Neural cell (in vitro differentiated cells): Measurements from ENCODE around the gene DDX21. TPM values are rescaled to one million over a fixed set of nuclear protein-coding genes. Genes with fewer than 3 reads are reported as not detected.

ENCODE experiments used
- H2AFZ ChIP-seq: fragments of 200-600, 300-800 bp; sonication (generic), shearing (Covaris generic); 2 replicates; pipeline ENCODE4 v1.6.0; 2014; ENCODE audit warnings: low read depth, mild to moderate bottlenecking, antibody characterized with exemption, low read length, moderate library complexity
- H3F3A ChIP-seq: fragments of 200-600 bp; shearing (Covaris generic); 2 replicates; pipeline ENCODE4 v1.6.1; 2016; ENCODE audit warnings: mild to moderate bottlenecking, moderate library complexity, mixed read lengths, antibody characterized with exemption, low read length; ENCODE audit not compliant: insufficient read depth, poor library complexity, severe bottlenecking
- H3K27ac ChIP-seq: fragments of 200-600, 300-800 bp; sonication (generic), shearing (Covaris generic); 2 replicates; pipeline ENCODE4 v1.5.1; 2014; ENCODE audit warnings: mild to moderate bottlenecking, low read length, moderate library complexity
- H3K27me3 ChIP-seq: fragments of 300-800, 200-600 bp; sonication (generic), shearing (Covaris generic); 2 replicates; pipeline ENCODE4 v1.6.0; 2014; ENCODE audit warnings: mild to moderate bottlenecking, low read depth, low read length, moderate library complexity; ENCODE audit not compliant: insufficient read depth
- H3K36me3 ChIP-seq: fragments of 300-800, 200-600 bp; sonication (generic), shearing (Covaris generic); 2 replicates; pipeline ENCODE4 v1.5.1; 2014; ENCODE audit warnings: mild to moderate bottlenecking, antibody characterized with exemption, low read length, moderate library complexity; ENCODE audit not compliant: insufficient read depth
- H3K4me2 ChIP-seq: fragments of 300-800, 200-600 bp; sonication (generic), shearing (Covaris generic); 2 replicates; pipeline ENCODE4 v1.6.0; 2014; ENCODE audit warnings: mild to moderate bottlenecking, low read length
- H3K4me3 ChIP-seq: fragments of 300-800, 200-600 bp; sonication (generic), shearing (Covaris generic); 2 replicates; pipeline ENCODE4 v1.5.1; 2014; ENCODE audit warnings: mild to moderate bottlenecking, low read length, moderate library complexity
- H3K79me2 ChIP-seq: fragments of 200-600 bp; shearing (Covaris generic); replicated peaks from 2 replicates; pipeline ENCODE4 v1.6.0; 2014; ENCODE audit warnings: mild to moderate bottlenecking, low read length, moderate library complexity; ENCODE audit not compliant: insufficient read depth
- H3K9ac ChIP-seq: fragments of 300-800, 200-600 bp; sonication (generic), shearing (Covaris generic); 2 replicates; pipeline ENCODE4 v1.6.1; 2016; ENCODE audit warnings: mild to moderate bottlenecking, low read length, mixed read lengths
- H3K9me2 ChIP-seq: fragments of 200-600 bp; shearing (Covaris generic); 2 replicates; pipeline ENCODE4 v1.6.1; 2016; ENCODE audit warnings: mild to moderate bottlenecking, low read length, mixed read lengths; ENCODE audit not compliant: insufficient read depth
- H3K9me3 ChIP-seq: fragments of 200-600, 300-800 bp; sonication (generic), shearing (Covaris generic); 2 replicates; pipeline ENCODE4 v1.6.1; 2016; ENCODE audit warnings: mild to moderate bottlenecking, mixed run types, low read length, moderate library complexity, mixed read lengths
- H4K20me1 ChIP-seq: fragments of 200-600 bp; shearing (Covaris generic); 2 replicates; pipeline ENCODE4 v1.6.1; 2016; ENCODE audit warnings: mild to moderate bottlenecking, mixed run types; ENCODE audit not compliant: insufficient read depth
- EP300 ChIP-seq: fragments of 450-650 bp; conservative IDR thresholded peaks from 2 replicates; pipeline ENCODE4 v1.6.1; 2014; ENCODE audit warnings: antibody characterized with exemption, mild to moderate bottlenecking, moderate library complexity; ENCODE audit not compliant: poor library complexity, severe bottlenecking
- EZH2 ChIP-seq: fragments of 200-600, 300-800 bp; shearing (Covaris generic), sonication (generic); IDR thresholded peaks from 2 replicates; pipeline ENCODE4 v1.6.1; 2014; ENCODE audit warnings: antibody characterized with exemption, low read length, borderline replicate concordance, mild to moderate bottlenecking; ENCODE audit not compliant: insufficient read depth, poor library complexity, severe bottlenecking
- MXI1 ChIP-seq: fragments of 450-650 bp; conservative IDR thresholded peaks from 2 replicates; pipeline ENCODE4 v1.6.1; 2014; ENCODE audit warnings: antibody characterized with exemption, mild to moderate bottlenecking; ENCODE audit not compliant: poor library complexity, severe bottlenecking
- POLR2AphosphoS5 ChIP-seq: IDR thresholded peaks from 2 replicates; pipeline ENCODE4 v1.6.1; 2012
- RAD21 ChIP-seq: fragments of 450-650 bp; conservative IDR thresholded peaks from 2 replicates; pipeline ENCODE4 v1.6.1; 2014; ENCODE audit warnings: antibody characterized with exemption, mild to moderate bottlenecking, moderate library complexity
- SMC3 ChIP-seq: fragments of 450-650 bp; conservative IDR thresholded peaks from 2 replicates; pipeline ENCODE4 v1.6.1; 2014; ENCODE audit warnings: antibody characterized with exemption, mild to moderate bottlenecking, moderate library complexity; ENCODE audit not compliant: poor library complexity
- TAF1 ChIP-seq: IDR thresholded peaks from 2 replicates; pipeline ENCODE4 v1.6.1; 2012; ENCODE audit warnings: low read depth
- polyA plus RNA-seq: library from polyadenylated mRNA; depleted of rRNA; stranded (reverse); fragments of >200 nt; gene quantifications from 2 replicates; pipeline ENCODE4 v1.2.3, GENCODE V29; 2014
- TF ChIP-seq, protein P1 (sequence below): IDR thresholded peaks from 2 replicates; pipeline ENCODE4 v1.6.1; 2012; ENCODE audit warnings: borderline replicate concordance
- TF ChIP-seq, protein P2 (sequence below): fragments of 450-650 bp; IDR thresholded peaks from 2 replicates; pipeline ENCODE4 v1.5.1; 2014; ENCODE audit warnings: antibody characterized with exemption, mild to moderate bottlenecking, moderate library complexity; ENCODE audit not compliant: poor library complexity, severe bottlenecking

The DDX21 gene
- polyA plus RNA-seq, 1 donor from 2014 or later = 33.0 TPM

DNA sequence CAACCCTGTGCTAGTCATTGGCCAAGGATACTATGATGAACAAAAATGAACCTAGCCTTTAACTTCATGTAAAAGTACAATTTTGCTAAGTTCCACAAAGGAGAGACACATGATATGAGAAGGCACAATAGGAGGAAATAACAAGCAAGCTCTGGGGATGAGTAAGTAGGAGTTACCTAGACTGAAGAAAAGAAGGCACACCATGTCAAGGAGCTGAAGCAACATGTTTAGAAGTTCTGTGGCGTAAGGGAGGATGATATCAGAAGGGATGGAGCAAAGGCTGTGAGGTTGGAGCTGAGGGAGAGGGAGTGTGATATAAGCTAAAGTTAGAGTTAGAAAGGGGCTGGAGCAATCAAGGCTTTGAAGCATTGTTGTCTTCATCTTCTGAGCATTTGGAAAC is 58.2 kb downstream of the DDX21 start:
- Histone ChIP-seq H3K4me3 (no peak overlapping the region), H3K27ac (no peak overlapping the region), H4K20me1 (no peaks in the 10 kb centered on the region), H3K9me2 (no peaks in the 10 kb centered on the region), H3K36me3 (no peaks in the 10 kb centered on the region), H3K4me2 (no peak overlapping the region), H3K27me3 (no peaks in the 10 kb centered on the region), H3K9me3 (no peaks in the 10 kb centered on the region), H3K9ac (no peak overlapping the region), H3K79me2 (no peaks in the 10 kb centered on the region), H3F3A (no peaks in the 10 kb centered on the region), H2AFZ (no peak overlapping the region)
- TF ChIP-seq EZH2 = no peak
- no peak for TF ChIP-seq MXI1
- TF ChIP-seq TAF1 = no peak
- TF ChIP-seq SMC3 = no peak
- TF ChIP-seq, protein P1, sequence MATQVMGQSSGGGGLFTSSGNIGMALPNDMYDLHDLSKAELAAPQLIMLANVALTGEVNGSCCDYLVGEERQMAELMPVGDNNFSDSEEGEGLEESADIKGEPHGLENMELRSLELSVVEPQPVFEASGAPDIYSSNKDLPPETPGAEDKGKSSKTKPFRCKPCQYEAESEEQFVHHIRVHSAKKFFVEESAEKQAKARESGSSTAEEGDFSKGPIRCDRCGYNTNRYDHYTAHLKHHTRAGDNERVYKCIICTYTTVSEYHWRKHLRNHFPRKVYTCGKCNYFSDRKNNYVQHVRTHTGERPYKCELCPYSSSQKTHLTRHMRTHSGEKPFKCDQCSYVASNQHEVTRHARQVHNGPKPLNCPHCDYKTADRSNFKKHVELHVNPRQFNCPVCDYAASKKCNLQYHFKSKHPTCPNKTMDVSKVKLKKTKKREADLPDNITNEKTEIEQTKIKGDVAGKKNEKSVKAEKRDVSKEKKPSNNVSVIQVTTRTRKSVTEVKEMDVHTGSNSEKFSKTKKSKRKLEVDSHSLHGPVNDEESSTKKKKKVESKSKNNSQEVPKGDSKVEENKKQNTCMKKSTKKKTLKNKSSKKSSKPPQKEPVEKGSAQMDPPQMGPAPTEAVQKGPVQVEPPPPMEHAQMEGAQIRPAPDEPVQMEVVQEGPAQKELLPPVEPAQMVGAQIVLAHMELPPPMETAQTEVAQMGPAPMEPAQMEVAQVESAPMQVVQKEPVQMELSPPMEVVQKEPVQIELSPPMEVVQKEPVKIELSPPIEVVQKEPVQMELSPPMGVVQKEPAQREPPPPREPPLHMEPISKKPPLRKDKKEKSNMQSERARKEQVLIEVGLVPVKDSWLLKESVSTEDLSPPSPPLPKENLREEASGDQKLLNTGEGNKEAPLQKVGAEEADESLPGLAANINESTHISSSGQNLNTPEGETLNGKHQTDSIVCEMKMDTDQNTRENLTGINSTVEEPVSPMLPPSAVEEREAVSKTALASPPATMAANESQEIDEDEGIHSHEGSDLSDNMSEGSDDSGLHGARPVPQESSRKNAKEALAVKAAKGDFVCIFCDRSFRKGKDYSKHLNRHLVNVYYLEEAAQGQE = no peak
- TF ChIP-seq RAD21 = no peak
- no peak for TF ChIP-seq EP300
- TF ChIP-seq POLR2AphosphoS5 = no peak

DNA sequence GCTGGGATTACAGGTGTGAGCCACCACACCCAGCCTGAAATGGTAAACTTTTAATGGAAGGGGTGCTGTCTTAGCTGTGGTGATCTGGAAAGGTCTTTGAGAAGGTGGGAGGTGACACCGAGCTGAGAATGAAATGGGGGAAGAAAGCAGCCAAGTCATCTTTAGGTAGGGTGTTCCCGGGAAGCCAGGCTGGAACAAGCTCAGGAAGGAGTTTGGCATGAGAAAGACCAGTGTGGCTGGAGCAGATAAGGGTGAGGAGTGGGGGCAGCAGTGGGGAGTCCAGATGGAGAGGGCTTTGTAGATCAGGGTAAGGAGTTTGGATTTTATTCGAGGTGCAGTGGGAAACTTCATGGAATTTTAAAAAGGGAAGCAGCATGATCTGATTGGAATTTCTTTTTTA is 62.6 kb downstream of the DDX21 start:
- Histone ChIP-seq H2AFZ (no peak overlapping the region), H3K4me3 (no peak overlapping the region), H3K36me3 (no peaks in the 10 kb centered on the region), H3K9me2 (no peaks in the 10 kb centered on the region), H3K27ac (no peak overlapping the region), H3K9me3 (no peaks in the 10 kb centered on the region), H4K20me1 (no peaks in the 10 kb centered on the region), H3K4me2 (no peak overlapping the region), H3K27me3 (no peaks in the 10 kb centered on the region), H3K79me2 (no peaks in the 10 kb centered on the region), H3K9ac (no peak overlapping the region), H3F3A (no peaks in the 10 kb centered on the region)
- TF ChIP-seq EP300 (no peak), SMC3 (no peak), MXI1 (no peak), POLR2AphosphoS5 (no peak), RAD21 (no peak), EZH2 (no peak), TAF1 (no peak)
- TF ChIP-seq, protein P1 = no peak
- TF ChIP-seq, protein P2, sequence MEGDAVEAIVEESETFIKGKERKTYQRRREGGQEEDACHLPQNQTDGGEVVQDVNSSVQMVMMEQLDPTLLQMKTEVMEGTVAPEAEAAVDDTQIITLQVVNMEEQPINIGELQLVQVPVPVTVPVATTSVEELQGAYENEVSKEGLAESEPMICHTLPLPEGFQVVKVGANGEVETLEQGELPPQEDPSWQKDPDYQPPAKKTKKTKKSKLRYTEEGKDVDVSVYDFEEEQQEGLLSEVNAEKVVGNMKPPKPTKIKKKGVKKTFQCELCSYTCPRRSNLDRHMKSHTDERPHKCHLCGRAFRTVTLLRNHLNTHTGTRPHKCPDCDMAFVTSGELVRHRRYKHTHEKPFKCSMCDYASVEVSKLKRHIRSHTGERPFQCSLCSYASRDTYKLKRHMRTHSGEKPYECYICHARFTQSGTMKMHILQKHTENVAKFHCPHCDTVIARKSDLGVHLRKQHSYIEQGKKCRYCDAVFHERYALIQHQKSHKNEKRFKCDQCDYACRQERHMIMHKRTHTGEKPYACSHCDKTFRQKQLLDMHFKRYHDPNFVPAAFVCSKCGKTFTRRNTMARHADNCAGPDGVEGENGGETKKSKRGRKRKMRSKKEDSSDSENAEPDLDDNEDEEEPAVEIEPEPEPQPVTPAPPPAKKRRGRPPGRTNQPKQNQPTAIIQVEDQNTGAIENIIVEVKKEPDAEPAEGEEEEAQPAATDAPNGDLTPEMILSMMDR = no peak
